Neural cell (in vitro differentiated cells): ENCODE results near the gene DNASE2. TPM values are rescaled to one million over a fixed set of nuclear protein-coding genes. Genes with fewer than 3 reads are reported as not detected.

ENCODE experiments used
- H2AFZ ChIP-seq: fragments of 200-600, 300-800 bp; sonication (generic), shearing (Covaris generic); 2 replicates; pipeline ENCODE4 v1.6.0; 2014; ENCODE audit warnings: low read depth, mild to moderate bottlenecking, antibody characterized with exemption, low read length, moderate library complexity
- H3F3A ChIP-seq: fragments of 200-600 bp; shearing (Covaris generic); 2 replicates; pipeline ENCODE4 v1.6.1; 2016; ENCODE audit warnings: mild to moderate bottlenecking, moderate library complexity, mixed read lengths, antibody characterized with exemption, low read length; ENCODE audit not compliant: insufficient read depth, poor library complexity, severe bottlenecking
- H3K27ac ChIP-seq: fragments of 200-600, 300-800 bp; sonication (generic), shearing (Covaris generic); 2 replicates; pipeline ENCODE4 v1.5.1; 2014; ENCODE audit warnings: mild to moderate bottlenecking, low read length, moderate library complexity
- H3K27me3 ChIP-seq: fragments of 300-800, 200-600 bp; sonication (generic), shearing (Covaris generic); 2 replicates; pipeline ENCODE4 v1.6.0; 2014; ENCODE audit warnings: mild to moderate bottlenecking, low read depth, low read length, moderate library complexity; ENCODE audit not compliant: insufficient read depth
- H3K36me3 ChIP-seq: fragments of 300-800, 200-600 bp; sonication (generic), shearing (Covaris generic); 2 replicates; pipeline ENCODE4 v1.5.1; 2014; ENCODE audit warnings: mild to moderate bottlenecking, antibody characterized with exemption, low read length, moderate library complexity; ENCODE audit not compliant: insufficient read depth
- H3K4me2 ChIP-seq: fragments of 300-800, 200-600 bp; sonication (generic), shearing (Covaris generic); 2 replicates; pipeline ENCODE4 v1.6.0; 2014; ENCODE audit warnings: mild to moderate bottlenecking, low read length
- H3K4me3 ChIP-seq: fragments of 300-800, 200-600 bp; sonication (generic), shearing (Covaris generic); 2 replicates; pipeline ENCODE4 v1.5.1; 2014; ENCODE audit warnings: mild to moderate bottlenecking, low read length, moderate library complexity
- H3K79me2 ChIP-seq: fragments of 200-600 bp; shearing (Covaris generic); replicated peaks from 2 replicates; pipeline ENCODE4 v1.6.0; 2014; ENCODE audit warnings: mild to moderate bottlenecking, low read length, moderate library complexity; ENCODE audit not compliant: insufficient read depth
- H3K9ac ChIP-seq: fragments of 300-800, 200-600 bp; sonication (generic), shearing (Covaris generic); 2 replicates; pipeline ENCODE4 v1.6.1; 2016; ENCODE audit warnings: mild to moderate bottlenecking, low read length, mixed read lengths
- H3K9me2 ChIP-seq: fragments of 200-600 bp; shearing (Covaris generic); 2 replicates; pipeline ENCODE4 v1.6.1; 2016; ENCODE audit warnings: mild to moderate bottlenecking, low read length, mixed read lengths; ENCODE audit not compliant: insufficient read depth
- H3K9me3 ChIP-seq: fragments of 200-600, 300-800 bp; sonication (generic), shearing (Covaris generic); 2 replicates; pipeline ENCODE4 v1.6.1; 2016; ENCODE audit warnings: mild to moderate bottlenecking, mixed run types, low read length, moderate library complexity, mixed read lengths
- H4K20me1 ChIP-seq: fragments of 200-600 bp; shearing (Covaris generic); 2 replicates; pipeline ENCODE4 v1.6.1; 2016; ENCODE audit warnings: mild to moderate bottlenecking, mixed run types; ENCODE audit not compliant: insufficient read depth
- CTCF ChIP-seq: fragments of 450-650 bp; IDR thresholded peaks from 2 replicates; pipeline ENCODE4 v1.5.1; 2014; ENCODE audit warnings: antibody characterized with exemption, mild to moderate bottlenecking, moderate library complexity; ENCODE audit not compliant: poor library complexity, severe bottlenecking
- EP300 ChIP-seq: fragments of 450-650 bp; conservative IDR thresholded peaks from 2 replicates; pipeline ENCODE4 v1.6.1; 2014; ENCODE audit warnings: antibody characterized with exemption, mild to moderate bottlenecking, moderate library complexity; ENCODE audit not compliant: poor library complexity, severe bottlenecking
- EZH2 ChIP-seq: fragments of 200-600, 300-800 bp; shearing (Covaris generic), sonication (generic); IDR thresholded peaks from 2 replicates; pipeline ENCODE4 v1.6.1; 2014; ENCODE audit warnings: antibody characterized with exemption, low read length, borderline replicate concordance, mild to moderate bottlenecking; ENCODE audit not compliant: insufficient read depth, poor library complexity, severe bottlenecking
- MXI1 ChIP-seq: fragments of 450-650 bp; conservative IDR thresholded peaks from 2 replicates; pipeline ENCODE4 v1.6.1; 2014; ENCODE audit warnings: antibody characterized with exemption, mild to moderate bottlenecking; ENCODE audit not compliant: poor library complexity, severe bottlenecking
- POLR2AphosphoS5 ChIP-seq: IDR thresholded peaks from 2 replicates; pipeline ENCODE4 v1.6.1; 2012
- RAD21 ChIP-seq: fragments of 450-650 bp; conservative IDR thresholded peaks from 2 replicates; pipeline ENCODE4 v1.6.1; 2014; ENCODE audit warnings: antibody characterized with exemption, mild to moderate bottlenecking, moderate library complexity
- REST ChIP-seq: IDR thresholded peaks from 2 replicates; pipeline ENCODE4 v1.6.1; 2012; ENCODE audit warnings: borderline replicate concordance
- SMC3 ChIP-seq: fragments of 450-650 bp; conservative IDR thresholded peaks from 2 replicates; pipeline ENCODE4 v1.6.1; 2014; ENCODE audit warnings: antibody characterized with exemption, mild to moderate bottlenecking, moderate library complexity; ENCODE audit not compliant: poor library complexity
- TAF1 ChIP-seq: IDR thresholded peaks from 2 replicates; pipeline ENCODE4 v1.6.1; 2012; ENCODE audit warnings: low read depth
- polyA plus RNA-seq: library from polyadenylated mRNA; depleted of rRNA; stranded (reverse); fragments of >200 nt; gene quantifications from 2 replicates; pipeline ENCODE4 v1.2.3, GENCODE V29; 2014
- small RNA-seq, 3 experiments: library from RNA; depleted of rRNA; stranded (forward); fragments of <200 nt; gene quantifications; one replicate each; pipeline ENCODE3, GENCODE V24; 2012

DNASE2 gene
- polyA plus RNA-seq, 1 donor from 2014 or later = 0.59 TPM

GRCh38 chr19:12825254-12826131, 55.8 kb downstream of the DNASE2 start:
- no peak overlapping the region for H2AFZ ChIP-seq
- H3K9ac ChIP-seq = no peak overlapping the region
- no peak overlapping the region for H3K27ac ChIP-seq
- no peaks in the 10 kb centered on the region for H3K79me2 ChIP-seq
- no peak for TF ChIP-seq CTCF
- TF ChIP-seq TAF1 = no peak
- no peak for TF ChIP-seq POLR2AphosphoS5
- TF ChIP-seq EZH2 = no peak
- TF ChIP-seq MXI1 = no peak
- no peak for TF ChIP-seq RAD21
- no peak for TF ChIP-seq REST
- TF ChIP-seq SMC3 = no peak
- no peak for TF ChIP-seq EP300
- H3K27me3 ChIP-seq = peaks cover 6% of the 10 kb centered on the region
- H3K36me3 ChIP-seq = no peaks in the 10 kb centered on the region
- H3K9me3 ChIP-seq = no peaks in the 10 kb centered on the region
- no peaks in the 10 kb centered on the region for H3K9me2 ChIP-seq
- no peaks in the 10 kb centered on the region for H3F3A ChIP-seq
- H3K4me3 ChIP-seq = no peak overlapping the region
- H3K4me2 ChIP-seq = no peak overlapping the region
- no peaks in the 10 kb centered on the region for H4K20me1 ChIP-seq

Small RNA genes within 50 kb of the gene (small RNA-seq; reads per million reads assigned to genes)
- gene MIR5695 = 0 to 0.49 (median 0) reads per million in 3 experiments
- gene MIR6794 = 0 reads per million in 3 experiments

Other genes with a start within 250 kb of the DNASE2 start
- gene MAN2B1, start 214.7 kb downstream of the DNASE2 start, polyA plus RNA-seq = 11.5 and 23.4 TPM in 2 replicates
- 45.3 and 51.3 TPM in 2 replicates for gene WDR83, start 214.6 kb downstream of the DNASE2 start, polyA plus RNA-seq
- gene DHPS, start 199.6 kb downstream of the DNASE2 start, polyA plus RNA-seq = 227 and 239 TPM in 2 replicates
- gene GNG14, start 193.5 kb downstream of the DNASE2 start, polyA plus RNA-seq = not detected in 2 replicates
- 16.2 and 20.9 TPM in 2 replicates for gene FBXW9, start 184.8 kb downstream of the DNASE2 start, polyA plus RNA-seq
- 88.0 and 98.6 TPM in 2 replicates for gene TNPO2, start 157.5 kb downstream of the DNASE2 start, polyA plus RNA-seq
- gene TRIR, start 146.8 kb downstream of the DNASE2 start, polyA plus RNA-seq = 405 and 418 TPM in 2 replicates
- 89.6 and 112 TPM in 2 replicates for gene GET3, start 144.0 kb downstream of the DNASE2 start, polyA plus RNA-seq
- not detected in 2 replicates for gene BEST2, start 129.7 kb downstream of the DNASE2 start, polyA plus RNA-seq
- gene HOOK2, start 105.9 kb downstream of the DNASE2 start, polyA plus RNA-seq = 28.4 and 44.3 TPM in 2 replicates
- gene JUNB, start 90.0 kb downstream of the DNASE2 start, polyA plus RNA-seq = 18.7 and 29.4 TPM in 2 replicates
- gene PRDX2, start 79.6 kb downstream of the DNASE2 start, polyA plus RNA-seq = 832 and 882 TPM in 2 replicates
- not detected in 2 replicates for gene THSD8, start 79.4 kb downstream of the DNASE2 start, polyA plus RNA-seq
- 25.7 and 28.2 TPM in 2 replicates for gene RNASEH2A, start 74.9 kb downstream of the DNASE2 start, polyA plus RNA-seq
- gene RTBDN, start 46.9 kb downstream of the DNASE2 start, polyA plus RNA-seq = 1.0 TPM in 1 of 2 replicates, not detected in the other
- 65.0 and 105 TPM in 2 replicates for gene MAST1, start 42.9 kb downstream of the DNASE2 start, polyA plus RNA-seq
- not detected in 2 replicates for gene KLF1, start 5.8 kb upstream of the DNASE2 start, polyA plus RNA-seq
- 35.4 and 51.5 TPM in 2 replicates for gene GCDH, start 9.7 kb upstream of the DNASE2 start, polyA plus RNA-seq
- 1.5 and 1.6 TPM in 2 replicates for gene SYCE2, start 37.8 kb upstream of the DNASE2 start, polyA plus RNA-seq
- 47.6 and 55.9 TPM in 2 replicates for gene FARSA, start 52.3 kb upstream of the DNASE2 start, polyA plus RNA-seq
- 211 and 242 TPM in 2 replicates for gene CALR, start 57.2 kb upstream of the DNASE2 start, polyA plus RNA-seq
- 37.4 and 42.1 TPM in 2 replicates for gene RAD23A, start 64.4 kb upstream of the DNASE2 start, polyA plus RNA-seq
- 18.6 and 21.3 TPM in 2 replicates for gene GADD45GIP1, start 75.8 kb upstream of the DNASE2 start, polyA plus RNA-seq
- not detected in 2 replicates for gene DAND5, start 88.1 kb upstream of the DNASE2 start, polyA plus RNA-seq
- gene NFIX, start 114.0 kb upstream of the DNASE2 start, polyA plus RNA-seq = not detected in 2 replicates
- not detected in 2 replicates for gene LYL1, start 221.4 kb upstream of the DNASE2 start, polyA plus RNA-seq
- 80.3 and 94.4 TPM in 2 replicates for gene TRMT1, start 235.3 kb upstream of the DNASE2 start, polyA plus RNA-seq
- gene NACC1, start 236.8 kb upstream of the DNASE2 start, polyA plus RNA-seq = 11.6 and 16.1 TPM in 2 replicates